BLaER1 (cell line): ENCODE results near the gene NIBAN1.
"Not testable (repeated sequence)": the region's sequence is repeated elsewhere in the genome, so short reads cannot be mapped to it uniquely, and the experiment has no call there.

Source experiments
- H3K27ac ChIP-seq: shearing (Covaris generic); formaldehyde crosslinking; 2 replicates; pipeline ENCODE4 v1.8.1; 2022
- H3K27me3 ChIP-seq: shearing (Covaris generic); formaldehyde crosslinking; 2 replicates; pipeline ENCODE4 v1.8.1; 2022
- H3K36me3 ChIP-seq: shearing (Covaris generic); formaldehyde crosslinking; 2 replicates; pipeline ENCODE4 v1.8.1; 2022
- H3K4me1 ChIP-seq: shearing (Covaris generic); formaldehyde crosslinking; 2 replicates; pipeline ENCODE4 v1.8.1; 2022
- H3K4me2 ChIP-seq: shearing (Covaris generic); formaldehyde crosslinking; 2 replicates; pipeline ENCODE4 v1.8.1; 2022
- H3K4me3 ChIP-seq: shearing (Covaris generic); formaldehyde crosslinking; 2 replicates; pipeline ENCODE4 v1.8.1; 2022
- H3K9ac ChIP-seq: shearing (Covaris generic); formaldehyde crosslinking; 2 replicates; pipeline ENCODE4 v1.8.1; 2022
- H3K9me3 ChIP-seq: shearing (Covaris generic); formaldehyde crosslinking; 2 replicates; pipeline ENCODE4 v1.8.1; 2022
- H4K20me1 ChIP-seq: shearing (Covaris generic); formaldehyde crosslinking; 2 replicates; pipeline ENCODE4 v1.8.1; 2022
- Cebpa-rat ChIP-seq: shearing (Covaris generic); IDR thresholded peaks from 2 replicates; pipeline ENCODE4 v1.8.1; 2022

The NIBAN1 gene

GRCh38 chr1:184958554-184959353 lies 15.6 kb downstream of the NIBAN1 start:
- Histone ChIP-seq H3K4me3 (no peak overlapping the region), H3K27ac (no peak overlapping the region), H3K4me1 (no peaks in the 10 kb centered on the region), H3K27me3 (no peaks in the 10 kb centered on the region), H3K9me3 (no peaks in the 10 kb centered on the region), H3K36me3 (no peaks in the 10 kb centered on the region), H3K4me2 (no peak overlapping the region), H4K20me1 (no peaks in the 10 kb centered on the region), H3K9ac (no peak overlapping the region)
- no peak for TF ChIP-seq Cebpa-rat

- H3K9me3 ChIP-seq, H3K4me3 ChIP-seq, H3K36me3 ChIP-seq, H4K20me1 ChIP-seq, H3K9ac ChIP-seq, H3K4me2 ChIP-seq, H3K27ac ChIP-seq, H3K4me1 ChIP-seq, H3K27me3 ChIP-seq: not testable (repeated sequence)
Measured at GRCh38 chr1:184957901-184958300, 16.4 kb downstream of the NIBAN1 start.

- H3K4me2 ChIP-seq, result no peak overlapping the region
- H3K9me3 ChIP-seq, result no peaks in the 10 kb centered on the region
- H3K27me3 ChIP-seq, result no peaks in the 10 kb centered on the region
- no peak overlapping the region for H3K9ac ChIP-seq
- H3K4me1 ChIP-seq, result no peaks in the 10 kb centered on the region
- no peaks in the 10 kb centered on the region for H3K36me3 ChIP-seq
- no peak for TF ChIP-seq Cebpa-rat
- H3K27ac ChIP-seq, result no peak overlapping the region
- H4K20me1 ChIP-seq, result no peaks in the 10 kb centered on the region
- H3K4me3 ChIP-seq, result no peak overlapping the region
Measured at GRCh38 chr1:184956999-184957700, 17.2 kb downstream of the NIBAN1 start.

- no peak for TF ChIP-seq Cebpa-rat
- no peak overlapping the region for H3K4me3 ChIP-seq
- no peak overlapping the region for H3K9ac ChIP-seq
- no peaks in the 10 kb centered on the region for H4K20me1 ChIP-seq
- H3K27me3 ChIP-seq, result no peaks in the 10 kb centered on the region
- H3K4me2 ChIP-seq, result no peak overlapping the region
- no peak overlapping the region for H3K27ac ChIP-seq
- H3K4me1 ChIP-seq, result no peaks in the 10 kb centered on the region
- no peaks in the 10 kb centered on the region for H3K36me3 ChIP-seq
- H3K9me3 ChIP-seq, result no peaks in the 10 kb centered on the region
Measured at GRCh38 chr1:184954232-184954995, 19.9 kb downstream of the NIBAN1 start.

- no peak overlapping the region for H3K4me3 ChIP-seq
- H3K27me3 ChIP-seq, result no peaks in the 10 kb centered on the region
- H3K27ac ChIP-seq, result no peak overlapping the region
- no peaks in the 10 kb centered on the region for H3K4me1 ChIP-seq
- H3K9ac ChIP-seq, result no peak overlapping the region
- TF ChIP-seq Cebpa-rat, result no peak
- H3K9me3 ChIP-seq, result no peaks in the 10 kb centered on the region
- no peaks in the 10 kb centered on the region for H3K36me3 ChIP-seq
- no peak overlapping the region for H3K4me2 ChIP-seq
- H4K20me1 ChIP-seq, result no peaks in the 10 kb centered on the region
Measured at GRCh38 chr1:184953600-184954219, 20.6 kb downstream of the NIBAN1 start.

GRCh38 chr1:184952428-184952827 lies 21.9 kb downstream of the NIBAN1 start:
- no peak overlapping the region for H3K9ac ChIP-seq
- H3K4me1 ChIP-seq, result no peaks in the 10 kb centered on the region
- H3K4me2 ChIP-seq, result no peak overlapping the region

GRCh38 chr1:184951788-184952187 lies 22.5 kb downstream of the NIBAN1 start:
- H3K27ac ChIP-seq, result no peak overlapping the region
- no peak overlapping the region for H3K4me2 ChIP-seq
- no peak for TF ChIP-seq Cebpa-rat
- no peaks in the 10 kb centered on the region for H3K27me3 ChIP-seq
- no peaks in the 10 kb centered on the region for H3K4me1 ChIP-seq
- H4K20me1 ChIP-seq, result no peaks in the 10 kb centered on the region
- H3K4me3 ChIP-seq, result no peak overlapping the region
- H3K36me3 ChIP-seq, result no peaks in the 10 kb centered on the region
- no peak overlapping the region for H3K9ac ChIP-seq
- H3K9me3 ChIP-seq, result no peaks in the 10 kb centered on the region

More at GRCh38 chr1:184952428-184952827, 21.9 kb downstream of the NIBAN1 start:
- H3K27me3 ChIP-seq, result no peaks in the 10 kb centered on the region
- no peaks in the 10 kb centered on the region for H3K9me3 ChIP-seq
- H3K4me3 ChIP-seq, result no peak overlapping the region
- no peak for TF ChIP-seq Cebpa-rat
- no peaks in the 10 kb centered on the region for H3K36me3 ChIP-seq
- no peak overlapping the region for H3K27ac ChIP-seq
- H4K20me1 ChIP-seq, result no peaks in the 10 kb centered on the region

- Histone ChIP-seq H3K4me3 (no peak overlapping the region), H4K20me1 (no peaks in the 10 kb centered on the region), H3K4me2 (no peak overlapping the region), H3K9me3 (no peaks in the 10 kb centered on the region), H3K27me3 (no peaks in the 10 kb centered on the region), H3K4me1 (no peaks in the 10 kb centered on the region), H3K9ac (no peak overlapping the region), H3K36me3 (no peaks in the 10 kb centered on the region), H3K27ac (no peak overlapping the region)
- no peak for TF ChIP-seq Cebpa-rat
Measured at GRCh38 chr1:184950906-184951305, 23.4 kb downstream of the NIBAN1 start.

GRCh38 chr1:184950227-184950626 lies 24.1 kb downstream of the NIBAN1 start:
- Histone ChIP-seq H4K20me1 (no peaks in the 10 kb centered on the region), H3K27me3 (no peaks in the 10 kb centered on the region), H3K4me3 (no peak overlapping the region), H3K27ac (no peak overlapping the region), H3K4me1 (no peaks in the 10 kb centered on the region), H3K4me2 (no peak overlapping the region), H3K9me3 (no peaks in the 10 kb centered on the region), H3K36me3 (no peaks in the 10 kb centered on the region), H3K9ac (no peak overlapping the region)
- no peak for TF ChIP-seq Cebpa-rat
